ENCODE results near the gene CD96.

DNA sequence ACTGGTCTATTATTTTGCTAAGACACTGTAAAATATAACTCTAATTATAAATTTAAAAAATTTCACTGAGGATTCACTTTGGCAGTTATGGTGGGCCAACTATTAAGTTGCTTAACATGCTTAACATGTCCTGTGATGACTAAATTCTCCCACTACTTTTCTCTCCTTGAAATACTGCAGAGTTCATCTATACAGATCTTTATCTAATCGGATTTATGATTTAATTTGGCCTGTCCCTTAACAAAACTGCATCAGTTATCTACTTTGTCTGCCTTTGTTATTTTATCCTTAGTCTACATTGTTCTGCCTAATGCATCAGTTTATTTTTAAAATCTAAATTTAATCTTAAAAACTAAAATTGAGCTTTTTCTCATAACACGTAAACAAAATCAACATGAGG is 26.4 kb downstream of the CD96 start:
- TF ChIP-seq, protein P1, sequence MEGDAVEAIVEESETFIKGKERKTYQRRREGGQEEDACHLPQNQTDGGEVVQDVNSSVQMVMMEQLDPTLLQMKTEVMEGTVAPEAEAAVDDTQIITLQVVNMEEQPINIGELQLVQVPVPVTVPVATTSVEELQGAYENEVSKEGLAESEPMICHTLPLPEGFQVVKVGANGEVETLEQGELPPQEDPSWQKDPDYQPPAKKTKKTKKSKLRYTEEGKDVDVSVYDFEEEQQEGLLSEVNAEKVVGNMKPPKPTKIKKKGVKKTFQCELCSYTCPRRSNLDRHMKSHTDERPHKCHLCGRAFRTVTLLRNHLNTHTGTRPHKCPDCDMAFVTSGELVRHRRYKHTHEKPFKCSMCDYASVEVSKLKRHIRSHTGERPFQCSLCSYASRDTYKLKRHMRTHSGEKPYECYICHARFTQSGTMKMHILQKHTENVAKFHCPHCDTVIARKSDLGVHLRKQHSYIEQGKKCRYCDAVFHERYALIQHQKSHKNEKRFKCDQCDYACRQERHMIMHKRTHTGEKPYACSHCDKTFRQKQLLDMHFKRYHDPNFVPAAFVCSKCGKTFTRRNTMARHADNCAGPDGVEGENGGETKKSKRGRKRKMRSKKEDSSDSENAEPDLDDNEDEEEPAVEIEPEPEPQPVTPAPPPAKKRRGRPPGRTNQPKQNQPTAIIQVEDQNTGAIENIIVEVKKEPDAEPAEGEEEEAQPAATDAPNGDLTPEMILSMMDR (conservative IDR thresholded peaks at IDR 0.05; ENCODE audit: low read length) = no peak
- no peak for TF ChIP-seq EZH2phosphoT487 (IDR thresholded peaks at IDR 0.05; ENCODE audit: borderline replicate concordance, low read depth, low read length)

Measured in OCI-LY7 (cell line).